Right lobe of liver (tissue), 6 donors: ENCODE results near the gene UNC5B. TPM values are rescaled to one million over a fixed set of nuclear protein-coding genes. Genes with fewer than 3 reads are reported as not detected.

Experiments
- ATAC-seq, 4 donors: fragments of 200-7000 bp; cut with Tn5 transposase; one replicate each; pipeline ENCODE4 v1.9.1; 2020; ENCODE audit warnings: mild to moderate bottlenecking in 4 of 4, moderate library complexity in 4 of 4
- DNase-seq, 3 donors: peaks; one replicate each; pipeline ENCODE4 v3.0.0-alpha.2; 2020
- H3K27ac ChIP-seq, 3 donors: fragments of 200-600 bp; one replicate each; pipeline ENCODE4 v1.8.0; 2022
- H3K27me3 ChIP-seq, 2 donors: fragments of 200-600 bp; one replicate each; pipeline ENCODE4 v1.8.0; 2022
- H3K36me3 ChIP-seq, 4 donors: fragments of 200-600 bp; sonication (generic) in 1 of 4; one replicate each; pipeline versions ENCODE4 v1.5.1 to v1.8.0; 2017 to 2022; ENCODE audit warnings: control low read depth in 1 of 4
- H3K4me1 ChIP-seq, 4 donors: fragments of 200-600 bp; sonication (generic) in 1 of 4; one replicate each; pipeline versions ENCODE4 v1.5.1 to v1.8.0; 2017 to 2022; ENCODE audit warnings: control low read depth in 1 of 4
- H3K4me3 ChIP-seq, 3 donors: fragments of 200-600 bp; one replicate each; pipeline ENCODE4 v1.8.0; 2022
- H3K9me3 ChIP-seq, 4 donors: fragments of 200-600 bp; sonication (generic) in 1 of 4; one replicate each; pipeline versions ENCODE4 v1.5.1 to v1.8.0; 2017 to 2022; ENCODE audit warnings: control low read depth in 1 of 4
- CTCF ChIP-seq, 4 donors: fragments of 200-600 bp in 3 of 4; fragments of 450-650 bp in 1 of 4; IDR thresholded peaks; one replicate each; pipeline versions ENCODE4 v1.5.1 to v1.8.0; 2016 to 2022; ENCODE audit warnings: antibody characterized with exemption in 4 of 4, mild to moderate bottlenecking in 2 of 4
- POLR2A ChIP-seq: fragments of 450-650 bp; IDR thresholded peaks from one replicate; pipeline ENCODE4 v1.6.1; 2017; ENCODE audit warnings: antibody characterized with exemption, mild to moderate bottlenecking
- WGBS: methylation state at CpG from one replicate; pipeline ENCODE4 v1.1.6; 2018; ENCODE audit warnings: low coverage, low lambda C conversion rate; ENCODE audit not compliant: insufficient coverage; ENCODE audit errors: missing lambda C conversion rate; 5-methylcytosine and 5-hydroxymethylcytosine counted together
- intact Hi-C, 2 donors: fragments of 100-400 bp; cut with DNase I; formaldehyde crosslinking; loops; one replicate each; pipeline versions ENCODE4 v1.11.2 to v1.14.1; 2022
- total RNA-seq, 6 experiments: library from RNA; depleted of rRNA in 2 of 6; stranded (reverse); fragments of >200 nt in 2 of 6; fragmentation: NEBNext Ultra II Directional in 3 of 6; extraction: Animal tissue kit (Norgen Biotek cat#: 25700) in 3 of 6; gene quantifications; one replicate each; pipeline versions ENCODE4 v1.1.0 to v1.2.4, GENCODE V29; 2016 to 2023
- donor health status: DM: no; HTN: yes; CAD: no.
- donor health status: DM: no; HTN: no; CAD: no.
- donor health status: DM: no; HTN: no; CAD: no.
- donor health status: DM: no; HTN: yes; CAD: no.
- donor health status: DM: no; HTN: yes; CAD: no.

The UNC5B gene
- total RNA-seq, 6 experiments from 2014 or later, result 1.0 to 6.2 (median 2.1) TPM

DNA sequence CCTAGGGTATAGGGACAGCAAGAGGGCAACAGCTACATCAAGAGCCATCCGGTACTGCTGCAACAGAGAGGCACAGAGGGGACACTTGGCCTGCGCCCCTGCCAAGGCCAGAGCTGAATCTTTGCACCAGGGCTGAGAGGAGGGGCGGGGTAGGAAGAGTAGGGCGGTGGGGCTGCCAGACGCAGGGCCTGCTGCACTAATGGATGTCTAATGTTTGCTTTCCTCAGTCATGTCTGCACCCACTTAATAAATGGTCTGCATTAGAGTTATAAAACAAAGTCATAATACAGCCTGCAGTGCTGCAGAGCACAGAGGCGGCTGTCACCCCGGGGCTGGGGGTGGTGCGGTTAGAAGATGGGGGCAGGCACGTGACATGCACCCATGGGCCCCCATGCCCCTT lies 64.5 kb downstream of the UNC5B start:
- intact Hi-C loops, result no loop called here
- DNase-seq, result no peak
- Histone ChIP-seq H3K36me3 (no peaks in the 10 kb centered on the region), H3K4me3 (no peak overlapping the region), H3K4me1 (no peaks in the 10 kb centered on the region), H3K27me3 (no peaks in the 10 kb centered on the region), H3K9me3 (no peaks in the 10 kb centered on the region), H3K27ac (no peak overlapping the region)
- WGBS, result no CpG with 5 or more reads among the region's 9 CpGs
- no peak for ATAC-seq
- TF ChIP-seq POLR2A (no peak), CTCF (IDR thresholded peaks at IDR 0.05) (no peak)

DNA sequence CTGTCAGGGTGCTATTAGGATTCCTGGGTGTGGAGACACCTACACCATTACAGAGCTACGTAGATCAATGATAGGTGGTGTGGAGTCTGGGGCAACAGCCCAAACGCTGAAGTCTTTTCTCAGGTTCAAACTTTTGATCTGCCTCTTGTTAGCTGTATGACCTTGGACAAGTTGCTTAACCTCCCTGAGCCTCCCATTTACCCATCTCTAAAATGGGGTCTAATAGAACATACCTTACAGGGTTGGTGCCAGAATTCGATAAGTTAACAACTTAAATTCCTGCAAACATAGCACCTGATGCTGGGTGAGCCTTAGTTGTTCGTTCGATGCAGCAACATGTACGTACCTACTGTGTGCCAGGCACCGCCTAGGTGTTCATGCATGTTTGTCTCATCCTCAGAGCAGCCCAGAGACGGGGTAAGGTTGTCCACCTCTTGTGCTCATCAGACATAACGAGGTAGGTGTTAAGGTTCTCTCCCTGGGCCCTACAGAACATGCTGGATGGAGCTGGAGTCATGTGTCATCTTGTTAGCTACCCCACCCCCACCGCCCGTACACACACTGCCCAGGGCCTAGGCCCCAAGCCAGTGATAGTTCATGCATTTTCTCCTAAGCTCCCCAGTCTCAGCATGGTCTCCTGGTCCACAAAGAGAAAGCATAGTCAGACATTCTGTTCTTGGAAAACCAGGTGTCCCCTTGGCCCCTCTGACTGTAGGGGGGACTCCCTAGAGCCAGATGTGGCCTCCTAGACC lies 65.7 kb downstream of the UNC5B start:
- Histone ChIP-seq H3K4me3 (no peak overlapping the region), H3K9me3 (no peaks in the 10 kb centered on the region), H3K27me3 (no peaks in the 10 kb centered on the region), H3K27ac (no peak overlapping the region), H3K36me3 (no peaks in the 10 kb centered on the region), H3K4me1 (no peaks in the 10 kb centered on the region)
- intact Hi-C loops, result no loop called here
- 63% methylated on average over 8 of the region's 11 CpGs for WGBS
- TF ChIP-seq CTCF (IDR thresholded peaks at IDR 0.05) (no peak), POLR2A (no peak)
- ATAC-seq (no peak), DNase-seq (no peak)

DNA sequence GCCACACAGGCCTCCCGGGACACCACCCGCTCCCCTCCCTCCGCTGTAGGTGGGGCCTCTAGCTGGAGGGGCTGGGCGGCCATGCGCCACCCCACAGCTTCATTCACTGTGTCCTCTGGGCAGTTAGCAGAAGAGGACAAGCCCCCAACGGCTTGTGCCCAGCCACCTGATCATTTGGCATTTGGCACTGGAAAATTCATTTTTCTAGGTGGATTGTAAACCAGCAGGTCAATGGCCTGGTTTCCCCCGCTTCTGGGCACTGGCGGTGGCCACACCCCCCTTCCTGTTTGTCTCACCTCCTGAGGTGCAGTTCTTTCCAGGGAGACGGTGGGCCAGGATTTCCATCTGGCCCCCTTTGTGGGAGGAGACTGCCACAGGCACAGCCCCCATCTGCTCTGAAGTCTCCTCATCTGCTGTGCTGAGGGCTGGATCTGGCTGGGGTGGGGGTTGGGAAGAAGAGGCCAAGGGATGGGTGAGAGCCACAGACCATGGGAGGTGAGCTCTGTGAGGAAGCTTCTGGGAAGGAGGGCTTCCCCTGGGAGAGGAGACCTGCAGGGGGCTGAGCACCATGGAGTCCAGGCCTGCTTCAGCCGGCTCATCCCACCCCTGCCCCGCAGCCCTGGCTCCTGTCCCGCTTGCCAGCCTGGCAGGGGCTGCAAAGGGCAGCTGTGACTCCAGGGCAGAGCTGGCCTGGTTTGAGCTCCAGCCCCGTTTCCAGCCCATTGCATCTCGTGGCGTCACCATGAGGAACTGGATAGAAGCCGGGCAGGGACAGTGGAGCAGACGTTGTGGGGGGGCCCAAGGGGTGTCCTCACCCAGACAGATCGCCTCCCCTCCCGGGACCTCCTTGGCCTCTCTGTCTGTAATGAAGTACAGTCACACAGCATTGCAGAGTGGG lies 66.6 kb downstream of the UNC5B start:
- H3K9me3 ChIP-seq, result no peaks in the 10 kb centered on the region
- DNase-seq (no peak), ATAC-seq (no peak)
- H3K4me3 ChIP-seq, result no peak overlapping the region
- H3K36me3 ChIP-seq, result no peaks in the 10 kb centered on the region
- no peak for TF ChIP-seq CTCF (IDR thresholded peaks at IDR 0.05)
- no peak overlapping the region for H3K27ac ChIP-seq
- H3K27me3 ChIP-seq, result no peaks in the 10 kb centered on the region
- no peaks in the 10 kb centered on the region for H3K4me1 ChIP-seq
- 54% methylated on average over 7 of the region's 19 CpGs for WGBS
- intact Hi-C loops, result no loop called here

DNA sequence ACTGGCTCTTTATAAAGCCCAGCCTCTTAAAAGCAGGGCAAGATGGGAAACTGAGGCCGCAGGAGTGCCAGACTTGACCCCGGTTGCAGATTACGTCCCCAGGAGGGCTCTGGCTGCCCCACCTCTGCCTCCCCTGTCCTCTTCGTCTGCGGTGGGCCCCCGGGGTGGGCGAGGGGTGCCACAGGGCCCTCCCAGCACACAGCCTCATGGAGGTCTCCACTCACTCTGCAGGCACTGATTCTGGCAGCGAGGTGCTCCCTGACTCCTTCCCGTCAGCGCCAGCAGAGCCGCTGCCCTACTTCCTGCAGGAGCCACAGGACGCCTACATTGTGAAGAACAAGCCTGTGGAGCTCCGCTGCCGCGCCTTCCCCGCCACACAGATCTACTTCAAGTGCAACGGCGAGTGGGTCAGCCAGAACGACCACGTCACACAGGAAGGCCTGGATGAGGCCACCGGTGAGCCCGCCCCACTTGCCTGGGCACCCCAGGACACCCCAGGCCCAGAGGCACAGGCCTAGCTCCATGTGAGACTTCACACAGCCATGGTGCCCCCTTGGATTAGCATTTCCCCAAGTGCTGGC lies 67.3 kb downstream of the UNC5B start:
- DNase-seq, result no peak
- H3K27me3 ChIP-seq, result no peaks in the 10 kb centered on the region
- no peak for ATAC-seq
- H3K36me3 ChIP-seq, result no peaks in the 10 kb centered on the region
- no peak overlapping the region for H3K4me3 ChIP-seq
- intact Hi-C loops, result loop anchor here (5.0 to 10.0 kb wide), 2 partner anchors 345 to 352 kb away; no protein-coding TSS in a partner anchor
- H3K4me1 ChIP-seq, result no peaks in the 10 kb centered on the region
- no peaks in the 10 kb centered on the region for H3K9me3 ChIP-seq
- no peak for TF ChIP-seq CTCF (IDR thresholded peaks at IDR 0.05)
- TF ChIP-seq POLR2A, result no peak
- 80% methylated on average over 1 of the region's 22 CpGs for WGBS
- H3K27ac ChIP-seq, result no peak overlapping the region
